KG1 (cell line): ENCODE measurements around the gene IRX3.

ENCODE experiments used
- DNase-seq: peaks from one replicate; lab custom pipeline; 2025; lab: John Stamatoyannopoulos, UW

IRX3 gene

GRCh38 chr16:54290833-54291655 is 4.5 kb upstream of the IRX3 start:
- DNase-seq: no peak

- DNase-seq: no peak
Observed at GRCh38 chr16:54289945-54290832, 3.6 kb upstream of the IRX3 start.

- no peak for DNase-seq
Observed at GRCh38 chr16:54289242-54289944, 2.8 kb upstream of the IRX3 start.

- no peak for DNase-seq
Observed at GRCh38 chr16:54288835-54289241, 2.3 kb upstream of the IRX3 start.

- no peak for DNase-seq
Observed at GRCh38 chr16:54288030-54288834, 1.6 kb upstream of the IRX3 start.

- DNase-seq: no peak
Observed at GRCh38 chr16:54287131-54288029, 793 bp upstream of the IRX3 start.

GRCh38 chr16:54286090-54286365 is 559 bp downstream of the IRX3 start:
- DNase-seq: no peak

GRCh38 chr16:54285414-54286089 is 1.0 kb downstream of the IRX3 start:
- no peak for DNase-seq

- no peak for DNase-seq
Observed at GRCh38 chr16:54284931-54285413, 1.6 kb downstream of the IRX3 start.

GRCh38 chr16:54284319-54284930 is 2.2 kb downstream of the IRX3 start:
- no peak for DNase-seq

GRCh38 chr16:54283725-54284318 is 2.8 kb downstream of the IRX3 start:
- DNase-seq: no peak

GRCh38 chr16:54282928-54283724 is 3.5 kb downstream of the IRX3 start:
- no peak for DNase-seq

GRCh38 chr16:54282202-54282927 is 4.2 kb downstream of the IRX3 start:
- DNase-seq: no peak

- DNase-seq: no peak
Observed at GRCh38 chr16:54281535-54282201, 4.9 kb downstream of the IRX3 start.

GRCh38 chr16:54280751-54281150 is 5.8 kb downstream of the IRX3 start:
- no peak for DNase-seq

- no peak for DNase-seq
Observed at GRCh38 chr16:54277845-54278703, 8.5 kb downstream of the IRX3 start.
